GM10847 (cell line): ENCODE data around the gene GBX1.

Experiments used
- POLR2A ChIP-seq: IDR thresholded peaks from 2 replicates; pipeline ENCODE4 v1.6.1; 2011; ENCODE audit not compliant: insufficient read length; ENCODE audit errors: extremely low read depth

GBX1 gene

DNA sequence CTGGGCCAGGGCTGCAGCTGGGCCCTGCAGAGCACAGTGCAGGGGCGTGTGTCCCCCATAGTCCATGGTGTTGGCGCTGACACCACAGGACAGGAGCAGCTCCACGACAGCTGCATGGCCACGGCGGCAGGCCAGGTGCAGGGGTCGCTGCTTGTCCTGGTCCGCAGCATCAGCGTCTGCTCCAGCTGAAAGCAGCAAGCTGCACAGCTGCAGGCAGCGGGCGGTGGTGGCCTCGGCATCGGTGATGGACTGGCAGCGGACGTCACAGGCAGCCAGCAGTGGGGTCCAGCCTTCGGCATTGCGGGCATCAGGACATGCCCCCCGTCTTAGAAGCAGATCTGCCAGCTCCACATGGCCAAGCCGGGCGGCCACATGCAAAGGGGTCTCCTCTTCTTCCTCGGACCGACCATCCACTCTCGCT, 13.5 kb upstream of the GBX1 start:
- no peak for TF ChIP-seq POLR2A

DNA sequence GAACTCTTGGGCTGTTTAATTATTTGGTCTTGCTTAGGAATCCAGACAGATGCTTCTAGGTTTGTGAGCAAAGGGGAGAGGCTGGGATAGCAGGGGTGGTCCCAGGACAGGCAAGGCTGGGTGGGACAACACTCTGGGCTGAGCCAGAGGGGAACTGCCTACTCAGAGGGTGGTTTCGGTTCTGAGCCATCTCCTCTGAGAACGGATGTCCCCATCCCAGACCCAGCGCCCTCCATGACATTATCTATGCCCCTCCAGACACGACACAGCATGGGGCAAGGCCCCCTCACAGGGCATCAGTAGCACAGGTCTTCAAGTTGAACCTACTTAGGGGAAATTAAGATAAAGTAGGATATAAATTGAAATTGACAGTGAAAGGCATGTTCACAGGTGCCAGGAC, 12.5 kb upstream of the GBX1 start:
- TF ChIP-seq POLR2A: no peak

DNA sequence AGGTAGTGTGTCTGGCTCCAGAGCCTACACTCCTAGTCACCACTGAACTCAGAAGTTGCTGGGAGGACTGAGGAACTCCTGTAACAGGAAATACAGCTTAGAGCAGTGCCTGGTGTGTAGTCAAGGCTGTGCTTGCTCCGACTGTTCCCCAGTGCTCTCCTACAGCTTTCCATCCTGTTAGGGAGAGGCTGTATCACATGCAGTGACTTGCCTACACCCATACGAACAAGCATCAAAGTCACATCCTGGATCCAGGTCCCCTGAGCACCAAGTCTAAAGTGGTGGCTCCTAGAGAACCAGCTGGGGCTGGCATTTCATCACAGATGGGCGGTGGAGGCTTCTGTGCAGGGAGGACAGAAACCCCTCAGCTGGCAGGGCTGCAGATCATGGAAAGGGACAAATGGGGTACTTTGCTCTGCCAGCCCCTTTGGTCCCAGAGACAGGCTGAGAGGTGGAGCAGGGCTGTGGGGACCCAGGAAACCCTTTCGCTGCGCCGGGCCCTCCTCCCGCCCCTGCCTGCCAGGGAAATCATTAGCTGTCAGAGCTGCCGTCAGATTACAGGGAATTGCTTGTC, 11.9 kb upstream of the GBX1 start:
- no peak for TF ChIP-seq POLR2A

DNA sequence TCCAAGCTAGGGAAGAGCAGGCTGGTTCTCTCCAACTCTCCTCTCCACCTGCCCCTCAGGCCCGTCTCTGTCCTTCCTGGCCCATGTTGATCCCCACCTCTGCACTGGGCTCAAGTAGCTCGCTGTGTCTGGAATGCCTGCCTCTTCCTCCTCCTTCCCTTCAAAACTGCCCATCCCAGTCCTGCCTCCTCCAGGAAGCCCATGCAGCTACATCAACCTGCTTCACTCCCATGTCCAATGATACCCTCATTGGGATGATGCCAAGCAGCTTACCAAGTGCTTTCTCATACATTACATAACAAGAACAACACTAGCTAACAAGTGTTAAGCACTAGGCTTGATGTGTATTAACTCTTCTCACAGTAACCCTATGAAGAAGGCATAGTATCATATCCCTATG, 11.3 kb upstream of the GBX1 start:
- no peak for TF ChIP-seq POLR2A

DNA sequence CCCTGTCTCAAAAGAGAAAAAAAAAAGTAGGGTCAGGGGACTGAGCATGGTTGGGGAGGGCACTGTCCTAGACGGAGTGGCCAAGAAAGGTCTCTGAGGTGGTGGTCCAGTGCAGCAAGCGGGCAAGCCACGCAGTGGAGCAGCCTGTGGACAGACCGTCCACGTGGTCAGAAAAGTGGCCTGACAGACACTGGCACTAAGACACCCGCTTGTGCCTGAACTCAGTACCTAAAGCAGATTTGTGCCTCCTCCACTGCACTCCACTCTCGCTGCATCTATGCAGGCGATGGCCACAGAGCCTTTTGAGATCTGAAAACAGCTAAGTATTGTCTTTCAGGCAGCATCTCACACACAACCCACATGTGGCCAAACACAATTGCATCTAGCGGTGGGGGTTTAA, 10.7 kb upstream of the GBX1 start:
- no peak for TF ChIP-seq POLR2A

DNA sequence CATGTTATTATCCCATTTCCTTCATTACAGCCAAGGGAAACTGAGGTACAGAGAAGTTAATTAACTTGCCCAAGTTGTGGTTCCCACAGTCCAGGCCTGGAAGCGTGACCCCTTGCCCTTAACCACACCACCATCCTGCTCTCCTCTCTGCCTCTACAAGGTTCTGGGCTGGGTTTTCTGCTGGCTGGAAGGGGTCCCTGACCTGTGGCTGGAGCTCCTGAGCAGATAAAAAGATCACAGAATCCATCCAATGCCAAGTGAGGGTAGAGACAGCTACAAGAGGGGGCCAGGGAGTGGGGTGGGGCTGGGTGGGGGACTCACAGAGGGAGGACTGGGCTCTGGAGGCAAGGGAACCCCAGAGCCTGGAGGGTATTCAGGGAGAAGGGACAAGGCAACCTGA, 9.8 kb upstream of the GBX1 start:
- TF ChIP-seq POLR2A: no peak

DNA sequence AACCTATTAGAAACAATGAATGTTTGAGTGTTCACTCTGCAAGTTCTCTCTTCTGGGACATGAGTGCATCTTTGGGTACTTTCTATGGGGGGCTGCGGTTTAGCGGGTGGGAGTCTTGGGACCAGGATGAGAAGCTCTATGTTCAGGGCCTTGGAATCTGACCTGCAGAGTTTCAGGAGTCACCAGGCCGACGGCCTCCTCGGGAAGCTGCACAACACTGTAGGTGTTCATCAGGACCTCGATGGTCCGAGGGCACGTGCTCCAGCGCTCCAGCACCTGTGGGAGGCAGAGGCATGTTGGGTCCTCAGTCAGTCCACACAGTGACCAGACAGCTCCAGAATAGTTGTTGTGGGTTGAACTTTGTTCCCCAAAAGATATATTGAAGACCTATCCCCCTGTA, 8.9 kb upstream of the GBX1 start:
- no peak for TF ChIP-seq POLR2A

DNA sequence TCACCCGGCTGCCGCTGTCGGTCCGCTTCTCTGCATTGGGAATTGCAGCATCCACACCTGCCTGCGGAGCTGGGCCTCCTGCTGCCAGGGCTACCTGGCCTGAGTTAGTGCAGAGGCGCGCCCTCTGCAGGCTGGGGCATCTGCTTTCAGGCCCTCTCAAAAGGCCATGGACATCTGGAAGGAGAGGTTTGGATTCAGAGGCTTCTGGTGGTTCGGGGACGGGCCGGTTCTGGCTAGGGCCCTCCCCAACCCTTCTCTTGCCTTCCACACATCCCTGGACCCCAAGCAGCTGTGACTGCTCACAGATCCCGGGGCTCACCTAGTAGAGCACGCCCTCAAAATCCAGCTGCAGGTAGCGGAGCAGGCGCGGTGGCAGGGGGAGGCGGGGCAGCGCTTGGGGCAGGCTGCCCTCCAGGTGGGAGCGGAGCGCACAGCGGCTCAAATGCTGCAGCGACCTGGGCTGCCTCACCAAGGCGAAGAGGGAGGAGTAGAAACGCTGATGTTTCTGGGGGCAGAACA, 8.4 kb upstream of the GBX1 start:
- TF ChIP-seq POLR2A: no peak

DNA sequence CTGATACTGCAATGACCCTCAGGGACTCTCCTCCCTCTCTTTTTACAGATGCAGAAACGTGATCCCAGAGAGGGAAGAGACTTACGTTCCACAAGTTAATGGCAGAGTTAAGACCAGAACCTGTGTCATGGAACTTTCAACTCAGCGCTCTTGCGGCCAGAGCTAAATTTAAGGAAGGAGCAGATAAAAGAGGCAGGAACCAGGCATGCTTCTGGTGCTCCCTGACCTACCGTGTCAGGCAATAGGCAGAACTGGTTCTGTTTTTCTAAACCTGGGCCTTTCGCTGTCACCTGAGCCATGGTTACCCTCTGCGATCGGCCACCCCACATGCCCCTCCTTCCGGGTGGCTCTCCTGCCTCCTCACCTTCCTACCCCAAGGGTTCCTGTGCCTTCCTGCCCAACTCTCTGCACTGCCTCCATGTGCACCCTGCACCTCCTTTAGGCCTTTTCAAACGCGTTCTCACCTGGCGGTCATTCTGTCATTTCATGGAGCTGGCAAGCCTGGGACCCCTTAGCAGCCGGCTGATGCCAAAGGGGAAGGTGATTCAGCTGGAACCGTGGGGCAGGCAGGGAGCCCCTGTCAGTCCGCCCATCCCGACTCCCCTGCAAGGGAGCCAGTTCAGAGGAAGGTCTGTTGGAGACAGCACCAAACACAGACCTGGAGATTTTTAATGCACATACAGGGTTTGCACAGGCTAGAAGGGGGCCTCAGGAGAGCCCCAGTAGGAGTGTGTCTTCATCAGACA, 7.7 kb upstream of the GBX1 start:
- no peak for TF ChIP-seq POLR2A

DNA sequence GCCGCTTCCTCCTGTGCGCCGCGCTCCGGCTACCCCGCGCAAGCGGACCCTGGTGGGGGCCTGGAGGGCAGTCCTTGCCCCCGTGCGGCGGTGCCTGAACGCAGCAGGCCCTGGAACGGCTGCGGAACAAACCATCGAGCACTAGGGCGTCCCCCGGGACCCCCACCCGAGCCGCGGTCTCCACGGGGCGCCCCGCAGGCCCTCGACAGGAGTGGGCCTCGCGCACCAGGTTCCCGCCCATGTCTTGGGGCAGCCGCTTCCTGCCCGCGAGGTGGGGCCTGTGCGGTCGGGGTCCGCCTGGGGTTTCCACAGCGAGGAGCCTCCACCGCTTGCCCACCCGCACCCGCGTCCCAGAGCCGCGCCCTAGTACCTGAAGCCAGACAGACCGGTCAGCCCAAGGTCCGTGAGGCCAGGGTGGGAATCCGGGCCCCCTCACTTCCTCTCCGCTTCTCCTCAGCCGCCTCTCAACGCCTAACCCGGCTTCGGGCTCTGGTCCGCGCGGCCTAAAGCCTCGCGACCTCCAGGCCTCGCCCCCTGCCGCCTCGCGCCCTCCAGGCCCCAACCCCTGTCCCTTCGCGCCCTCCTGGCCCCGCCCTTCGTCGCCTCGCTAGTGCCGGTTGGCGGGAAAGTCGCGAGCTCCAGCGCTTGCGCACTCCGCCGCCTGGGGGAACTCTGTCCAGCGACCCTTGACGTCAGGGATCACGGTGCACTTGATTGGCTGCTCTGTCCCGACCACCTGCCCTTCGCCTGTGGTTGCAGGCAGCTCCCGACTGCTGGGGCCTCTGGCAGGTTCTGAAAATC, 7.0 kb upstream of the GBX1 start:
- TF ChIP-seq POLR2A: no peak

DNA sequence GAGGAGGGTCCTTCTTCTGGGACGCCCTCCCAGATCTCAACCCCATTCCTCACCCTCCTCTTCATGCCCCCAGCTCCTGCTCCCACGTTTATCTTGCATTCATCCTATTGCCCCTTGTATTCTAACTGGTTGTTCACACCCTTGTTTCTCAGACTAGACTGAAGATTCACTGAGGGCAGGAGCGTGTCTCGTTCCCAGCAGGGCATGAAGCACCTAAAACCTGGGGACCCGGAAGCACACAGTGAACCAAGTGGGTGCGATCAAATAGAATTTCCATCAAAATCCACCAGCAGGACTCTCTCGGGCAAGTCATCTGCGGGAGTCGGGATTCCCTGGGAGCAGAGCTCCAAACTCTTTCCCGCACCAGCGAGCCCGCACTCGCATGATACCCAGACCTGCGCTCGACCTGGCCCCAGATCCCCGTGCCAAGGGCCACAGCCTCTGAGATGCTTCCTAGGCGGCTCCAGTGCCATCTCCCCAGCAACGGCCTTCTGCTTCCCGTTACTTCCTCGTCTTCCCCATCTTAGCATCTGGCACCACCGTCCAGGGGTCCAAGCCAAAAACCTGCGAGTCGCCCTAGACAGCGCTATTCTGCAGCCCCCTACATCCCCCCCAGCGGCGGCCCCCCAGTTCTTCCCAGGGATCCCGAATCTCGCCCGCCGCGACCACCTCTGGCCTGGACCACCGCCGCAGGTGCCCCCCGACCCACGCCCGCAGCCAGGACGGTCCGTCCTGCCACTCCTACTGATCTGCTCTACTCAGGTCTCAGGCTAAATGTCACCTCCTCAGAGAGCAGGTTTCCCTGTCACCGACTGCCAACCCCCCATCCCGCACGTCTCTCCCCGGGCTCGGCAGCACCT, 6.1 kb upstream of the GBX1 start:
- TF ChIP-seq POLR2A: no peak

DNA sequence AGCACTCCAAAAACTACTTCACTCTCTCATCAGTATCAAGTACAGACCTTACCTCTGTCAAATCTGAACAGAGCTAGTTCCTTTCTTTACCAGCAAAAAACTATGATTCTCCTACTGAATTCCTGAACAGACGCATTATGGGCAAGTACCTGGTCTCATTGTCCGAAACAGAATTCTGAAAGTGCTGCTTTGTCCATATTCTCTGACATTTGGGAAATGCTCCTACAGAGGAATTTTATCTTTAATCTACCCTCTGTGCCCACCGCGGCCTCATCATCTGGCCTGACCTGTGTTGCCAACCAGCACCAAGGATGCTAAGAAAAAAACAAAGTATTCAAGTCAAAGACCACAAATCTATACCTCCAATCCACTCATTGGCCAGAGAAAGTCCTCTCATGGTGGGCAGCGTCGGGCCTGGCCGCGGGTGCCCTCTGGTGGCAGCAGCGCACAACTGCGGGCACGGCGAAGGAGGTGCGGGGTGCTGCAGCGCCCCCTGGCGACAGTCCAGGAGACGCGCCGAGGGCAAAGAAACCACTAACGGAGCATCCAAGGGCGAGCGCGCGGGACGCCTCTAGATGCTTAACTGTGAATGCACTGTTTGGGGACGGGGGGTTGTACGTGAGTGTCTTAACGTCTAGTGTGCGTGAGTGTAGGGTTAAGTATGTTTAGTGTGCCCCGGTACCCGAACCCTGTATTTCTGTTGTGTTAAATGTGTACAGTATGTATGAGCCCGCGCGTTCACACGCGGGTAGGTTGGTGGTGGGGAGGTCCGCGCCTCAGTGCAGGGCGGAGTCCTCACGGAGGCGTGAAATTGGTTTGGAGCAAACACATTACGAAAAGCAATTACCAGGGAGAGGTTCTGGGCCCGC, 5.0 kb upstream of the GBX1 start:
- TF ChIP-seq POLR2A: no peak

DNA sequence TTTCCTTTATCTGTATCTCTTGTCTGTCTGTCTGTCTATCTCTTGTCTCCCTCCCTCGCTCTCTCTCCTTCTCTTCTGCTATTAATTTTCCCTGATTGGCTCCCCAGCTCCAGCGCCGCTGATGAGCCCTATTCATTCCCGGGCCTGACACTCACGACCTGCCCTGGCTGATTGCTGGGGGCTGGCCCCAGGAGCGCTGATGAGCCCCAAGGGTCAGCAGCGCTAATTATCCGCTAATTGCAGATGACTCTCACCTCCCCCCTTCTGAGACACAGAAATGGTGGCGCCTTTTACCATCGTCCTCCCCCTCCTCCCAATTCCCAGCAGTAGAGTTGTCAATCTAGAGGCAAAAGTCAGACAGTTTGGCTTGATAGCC, 1.3 kb upstream of the GBX1 start:
- TF ChIP-seq POLR2A: no peak
